GM19467 (cell line): ENCODE measurements around the gene PIF1.
"Not testable (repeated sequence)": the region's sequence is repeated elsewhere in the genome, so short reads cannot be mapped to it uniquely, and the experiment has no call there.

ENCODE experiments used
- ATAC-seq: cut with Tn5 transposase; IDR thresholded peaks from one replicate; pipeline ENCODE4 v1.9.1; 2021; ENCODE audit warnings: mild to moderate bottlenecking, moderate library complexity; ENCODE audit not compliant: unreplicated experiment

PIF1 gene

DNA sequence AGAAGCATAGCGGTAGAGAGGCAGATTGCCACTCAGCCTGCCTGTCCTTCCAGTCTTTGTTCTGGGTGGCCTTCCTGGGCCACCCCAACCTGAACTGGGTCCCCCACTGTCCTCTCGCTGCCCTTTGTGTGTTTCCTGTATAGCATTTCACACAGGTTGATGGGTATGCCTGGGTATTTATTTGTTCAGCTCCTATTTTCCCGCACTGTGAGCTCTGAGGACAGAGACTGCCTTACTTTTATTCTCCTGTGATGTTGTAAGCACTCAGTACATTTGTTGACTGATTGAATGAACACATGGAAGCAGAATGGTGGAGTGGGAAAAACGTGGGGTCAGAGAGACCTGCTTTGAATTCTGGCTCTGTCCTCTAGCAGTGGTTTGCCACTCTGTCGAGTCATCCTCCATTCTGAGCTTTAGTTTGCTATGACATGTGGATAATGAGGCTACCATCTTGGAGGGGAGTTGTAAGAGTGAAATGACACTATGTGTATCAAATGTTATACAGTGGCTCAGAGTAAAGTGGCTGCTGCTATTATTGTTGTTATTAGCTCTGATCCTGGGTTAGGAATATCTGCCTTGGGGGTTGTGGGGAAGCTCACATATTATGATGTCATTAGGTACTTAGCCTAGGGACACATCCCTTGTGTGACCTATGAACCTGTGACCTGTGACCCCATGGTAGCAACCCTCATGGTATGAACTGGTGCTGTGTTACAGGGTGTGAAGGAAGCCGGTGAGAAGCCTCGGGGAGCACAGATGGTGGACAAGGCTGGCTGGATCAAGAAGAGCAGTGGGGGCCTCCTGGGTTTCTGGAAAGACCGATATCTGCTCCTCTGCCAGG, 22.6 kb upstream of the PIF1 start:
- ATAC-seq: no peak

DNA sequence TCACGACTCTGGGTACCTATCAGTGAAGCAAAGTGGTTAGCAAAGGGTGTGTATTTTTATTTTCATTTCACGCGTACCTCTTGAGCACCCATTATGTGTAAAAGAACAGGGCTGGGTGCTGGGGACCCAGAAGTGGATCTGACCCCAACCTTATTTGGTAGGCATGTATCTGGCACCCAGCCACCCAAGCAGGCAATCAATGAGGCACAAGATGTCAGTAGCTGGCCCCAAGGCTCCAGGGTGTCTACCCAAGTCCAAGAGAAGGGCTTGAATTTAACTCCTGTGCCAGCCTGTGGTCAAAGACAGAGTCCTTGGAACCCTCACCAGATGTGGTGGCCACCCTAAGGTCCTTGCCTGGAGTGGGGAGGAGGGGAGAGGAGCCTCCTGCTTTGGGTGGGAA, 22.0 kb upstream of the PIF1 start:
- no peak for ATAC-seq

DNA sequence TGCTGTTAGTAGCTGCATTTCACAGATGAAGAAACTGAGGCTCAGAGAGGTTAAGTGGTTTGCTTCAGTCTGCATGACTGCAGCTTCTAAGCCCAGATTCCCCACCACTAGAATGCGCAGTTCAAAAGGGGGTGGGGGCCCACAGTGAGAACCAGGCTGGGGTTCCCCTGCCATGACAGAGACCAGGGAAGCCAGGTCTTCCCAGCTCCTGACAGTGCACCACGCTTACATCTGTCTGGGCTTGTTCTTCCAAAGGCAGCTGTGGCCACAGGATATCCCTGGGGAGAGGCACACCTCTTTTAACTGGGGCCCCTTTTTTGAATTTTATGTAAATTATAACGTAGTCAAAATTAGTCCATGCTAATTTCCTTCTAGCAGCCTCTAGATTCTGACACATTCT, 21.6 kb upstream of the PIF1 start:
- no peak for ATAC-seq

DNA sequence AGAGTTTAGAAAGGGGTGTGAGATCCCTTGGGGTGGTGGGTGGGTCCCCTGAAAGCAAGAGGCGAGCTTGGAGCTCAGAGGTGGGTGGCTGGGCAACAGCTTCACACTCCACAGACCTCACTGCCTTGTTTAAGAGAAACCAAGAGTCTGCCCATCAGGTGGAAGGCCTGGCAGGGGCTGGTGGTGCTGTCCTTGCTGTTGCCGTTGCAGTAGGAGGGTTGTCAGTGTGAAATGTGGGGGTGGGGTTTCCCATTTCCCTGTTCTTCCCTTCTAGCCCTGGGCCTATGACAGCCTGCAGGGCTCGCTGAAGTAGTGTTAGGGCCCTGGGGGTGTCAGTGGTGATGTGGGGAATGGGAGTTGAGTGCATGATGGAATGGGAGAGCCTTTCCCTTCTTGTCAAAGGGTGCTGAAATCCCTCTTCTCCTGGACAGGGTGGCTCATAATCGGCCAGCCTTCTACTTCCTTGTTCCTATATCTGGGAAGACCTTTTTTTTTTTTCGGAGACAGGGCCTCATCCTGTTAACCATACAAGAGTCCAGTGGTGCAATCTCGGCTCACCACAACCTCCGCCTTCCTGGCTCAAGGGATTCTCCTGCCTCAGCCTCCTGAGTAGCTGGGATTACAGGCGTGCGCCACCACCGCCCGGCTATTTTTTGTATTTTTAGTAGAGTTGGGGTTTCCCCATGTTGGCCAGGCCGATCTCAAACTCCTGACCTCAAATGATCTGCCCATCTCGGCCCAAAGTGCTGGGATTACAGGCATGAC, 20.6 kb upstream of the PIF1 start:
- no peak for ATAC-seq

DNA sequence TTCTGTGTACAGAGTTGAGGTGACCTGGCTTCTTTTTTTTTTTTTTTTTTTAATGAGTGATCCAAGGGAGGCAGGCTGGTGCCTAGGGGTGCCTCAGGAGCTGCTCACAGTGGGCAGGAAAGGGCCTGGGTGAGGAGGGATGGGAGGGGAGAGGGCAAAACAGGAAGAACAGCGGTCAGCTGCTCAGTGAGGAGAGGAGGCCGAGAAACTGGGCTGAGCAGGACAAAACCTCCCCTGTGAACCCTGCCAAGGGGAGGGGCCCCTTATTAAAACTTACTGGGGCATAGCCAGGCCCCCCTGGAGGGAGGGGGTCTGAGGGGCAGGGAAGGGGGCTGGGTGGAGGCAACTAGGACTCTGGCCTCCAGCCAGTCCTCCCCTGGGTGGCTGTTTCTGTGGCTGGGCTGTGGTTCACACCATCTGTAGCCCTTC, 19.8 kb upstream of the PIF1 start:
- ATAC-seq: no peak

DNA sequence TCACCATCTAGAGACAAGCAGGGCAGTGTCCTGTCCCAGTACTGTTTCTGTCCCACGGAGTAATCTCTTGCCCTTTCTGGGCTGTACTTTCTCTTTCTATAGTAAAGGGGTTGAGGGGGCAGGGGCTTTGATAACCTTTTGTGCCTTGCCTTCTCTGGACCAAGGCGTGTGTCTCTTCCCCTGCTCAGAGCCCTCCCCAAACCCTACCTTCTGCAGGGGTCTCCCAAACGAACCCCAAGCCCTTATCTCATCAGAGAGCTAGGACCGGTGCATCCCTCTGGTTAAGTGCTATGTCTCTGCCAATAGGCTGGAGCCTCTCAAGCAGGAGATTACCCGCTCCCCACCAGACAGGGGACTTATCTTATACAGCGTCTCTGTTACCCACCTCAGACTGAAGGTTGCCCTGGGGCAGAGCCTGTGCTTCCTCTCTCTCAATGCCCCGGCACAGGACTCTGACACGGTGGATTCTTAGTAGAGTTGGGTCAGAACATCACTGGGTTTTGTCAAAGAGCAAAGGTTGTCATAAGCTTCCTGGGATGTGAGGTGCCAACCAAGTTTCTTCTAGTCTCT, 19.2 kb upstream of the PIF1 start:
- ATAC-seq: no peak

DNA sequence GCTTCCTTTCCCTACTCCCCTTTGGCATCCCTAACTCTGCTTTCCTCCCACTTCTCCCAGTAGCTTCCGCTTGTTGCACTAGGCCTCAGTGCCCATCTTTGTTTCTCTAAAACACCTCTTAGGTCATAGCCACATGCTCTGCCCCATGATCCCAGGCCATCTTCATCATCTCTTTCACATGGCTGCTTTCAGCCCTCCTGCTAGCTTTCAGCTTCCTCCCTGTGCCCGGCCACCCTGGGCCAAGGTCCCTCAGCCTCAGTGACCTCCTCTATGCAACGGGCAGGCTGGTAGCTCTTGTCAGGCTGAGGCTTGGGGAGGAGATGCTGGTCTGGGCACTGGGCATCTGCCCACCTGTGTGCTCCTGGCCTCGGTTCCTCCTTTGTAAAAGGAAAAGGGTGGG, 18.5 kb upstream of the PIF1 start:
- ATAC-seq: no peak

DNA sequence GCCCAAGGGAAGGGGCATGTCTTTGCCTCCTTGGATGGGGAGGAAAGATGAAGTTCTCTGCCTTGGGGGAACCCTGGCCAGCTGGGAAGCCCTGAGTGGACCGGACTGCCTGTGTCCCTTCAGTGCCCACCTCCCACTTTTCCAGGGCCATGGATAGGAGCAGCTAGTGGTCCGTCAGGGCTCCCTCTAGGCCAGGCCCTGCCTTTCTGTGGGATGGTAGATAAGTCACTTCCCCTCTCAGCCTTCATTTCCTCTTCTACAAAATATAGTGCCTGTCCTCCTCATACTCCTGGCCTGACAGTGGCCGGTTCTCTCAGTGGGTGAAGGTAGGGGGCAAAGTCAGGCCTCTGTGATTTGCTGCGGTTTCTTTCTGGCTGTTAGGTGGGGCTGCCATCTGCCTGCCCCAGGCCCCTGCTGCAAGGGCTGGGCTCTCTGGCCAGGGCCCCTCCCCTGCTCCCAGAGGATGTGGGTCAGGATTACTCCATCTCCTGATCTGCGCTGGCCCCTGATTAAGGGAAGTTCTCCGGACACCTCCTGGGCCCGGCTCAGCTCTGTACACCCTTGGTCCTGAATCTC, 17.6 kb upstream of the PIF1 start:
- ATAC-seq: no peak

DNA sequence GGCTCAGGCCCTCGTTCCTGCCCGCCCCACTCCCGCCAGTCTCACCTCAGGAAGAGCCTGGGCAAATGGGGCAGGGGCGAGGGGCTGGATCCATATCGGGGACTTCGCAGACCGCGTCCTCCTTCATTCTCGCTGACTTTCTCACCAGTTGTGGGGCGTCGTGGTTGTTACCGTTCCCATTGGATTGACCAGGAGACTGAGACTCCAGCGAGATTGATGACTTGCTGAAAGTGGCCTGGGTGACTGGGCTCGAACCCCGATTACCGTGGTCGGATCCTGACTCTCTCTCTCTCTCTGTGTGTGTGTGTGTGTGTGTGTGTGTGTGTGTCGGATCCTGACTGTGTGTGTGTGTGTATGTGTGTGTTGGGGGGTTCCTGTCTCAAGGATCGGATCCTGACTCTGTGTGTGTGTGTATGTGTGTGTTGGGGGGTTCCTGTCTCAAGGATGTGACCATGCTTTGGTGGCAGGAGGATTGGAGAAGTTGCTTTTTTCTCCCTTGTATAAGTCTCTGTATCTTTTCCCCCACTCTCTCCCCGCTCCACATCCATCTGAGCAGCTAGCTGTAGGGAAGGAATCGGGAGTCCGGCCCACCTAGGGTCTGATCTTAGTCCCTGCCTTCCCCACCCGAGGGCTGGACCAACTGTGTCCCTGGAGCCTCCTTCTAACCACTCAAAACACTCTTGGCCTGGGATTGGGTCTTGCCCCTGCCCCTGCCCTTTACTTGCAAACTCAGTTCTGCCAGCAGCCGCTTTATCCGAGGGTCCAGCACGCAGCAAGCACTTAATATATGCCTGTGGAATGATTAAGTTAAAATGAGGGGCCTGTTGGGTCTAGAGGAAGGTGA, 16.9 kb upstream of the PIF1 start:
- no peak for ATAC-seq

DNA sequence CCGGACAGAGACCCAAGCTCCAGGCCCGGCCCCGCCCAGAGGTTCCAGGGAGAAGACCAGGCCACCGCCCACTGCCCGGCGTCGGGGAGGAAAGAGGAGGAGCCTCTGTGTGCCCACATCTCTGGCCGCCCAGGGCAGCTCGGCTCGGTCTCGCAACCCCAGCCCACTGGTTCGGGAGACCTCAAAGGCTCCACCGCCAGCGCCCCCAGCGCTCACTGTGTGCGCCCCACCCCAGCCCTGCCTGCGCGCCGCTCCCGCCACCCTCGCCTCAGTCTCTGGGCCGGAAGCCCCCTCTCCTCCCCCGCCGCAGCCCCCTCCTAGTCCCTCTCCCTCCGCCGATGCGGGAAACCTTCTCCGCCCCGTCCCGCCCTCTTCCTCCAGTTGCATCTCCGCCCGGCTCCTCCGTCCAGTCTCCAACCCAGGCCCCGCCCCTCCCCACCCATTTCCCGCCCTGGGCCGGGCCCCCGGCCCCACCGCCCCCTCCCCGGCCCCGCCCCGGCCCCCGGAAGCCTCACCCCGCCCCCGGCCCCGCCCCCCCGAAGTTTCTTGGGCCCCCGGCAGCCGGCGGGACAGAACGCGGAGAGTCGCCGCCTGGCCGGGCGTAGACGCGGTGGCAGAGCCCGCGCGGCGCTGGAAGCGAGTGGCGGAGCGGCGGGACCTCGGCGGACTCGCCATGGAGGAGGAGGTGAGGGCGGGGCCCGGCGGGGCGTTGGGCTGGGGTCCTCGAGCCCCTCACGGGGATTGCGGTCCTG, 16.1 kb upstream of the PIF1 start, which contains the start of gene PLEKHO2:
Gene PLEKHO2 (plus strand): TSS at position 572 of the 752 bp plus-strand sequence. CDS start 102 bp downstream, at position 674.
- peak; percentile 46 for ATAC-seq

DNA sequence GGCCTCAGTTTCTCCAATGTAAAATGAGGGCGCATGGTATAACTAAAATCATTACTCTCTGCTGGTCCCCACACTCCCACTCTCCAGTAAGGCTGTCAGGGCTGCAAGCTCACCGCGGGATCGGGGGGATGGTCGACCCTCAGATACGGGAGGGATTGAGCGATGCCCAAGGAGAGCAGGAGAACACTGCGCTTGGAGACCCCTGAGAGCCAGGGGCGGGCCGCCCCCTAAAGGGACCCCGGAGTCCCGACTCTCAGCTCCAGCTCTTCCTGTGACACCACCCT, 15.6 kb upstream of the PIF1 start:
- no peak for ATAC-seq

DNA sequence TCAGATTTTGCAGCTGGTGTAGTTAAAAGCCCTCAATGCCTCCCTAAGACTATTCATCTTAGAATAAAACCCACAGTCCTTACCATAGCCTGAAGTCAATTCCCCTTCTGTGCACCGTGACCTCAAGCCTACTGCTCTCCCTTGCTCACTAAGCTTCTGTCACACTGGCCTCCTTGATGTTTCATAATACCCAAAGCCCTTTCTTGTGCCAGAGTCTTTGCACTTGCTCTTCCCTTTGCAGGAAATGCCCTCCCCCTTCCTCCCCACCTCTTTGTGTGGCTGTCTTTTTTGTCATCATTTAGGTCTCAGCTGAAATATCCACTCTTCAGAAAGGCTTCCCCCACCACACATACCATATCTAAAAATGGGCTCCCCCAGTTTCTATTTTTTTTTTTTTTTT, 12.1 kb upstream of the PIF1 start:
- ATAC-seq: no peak

DNA sequence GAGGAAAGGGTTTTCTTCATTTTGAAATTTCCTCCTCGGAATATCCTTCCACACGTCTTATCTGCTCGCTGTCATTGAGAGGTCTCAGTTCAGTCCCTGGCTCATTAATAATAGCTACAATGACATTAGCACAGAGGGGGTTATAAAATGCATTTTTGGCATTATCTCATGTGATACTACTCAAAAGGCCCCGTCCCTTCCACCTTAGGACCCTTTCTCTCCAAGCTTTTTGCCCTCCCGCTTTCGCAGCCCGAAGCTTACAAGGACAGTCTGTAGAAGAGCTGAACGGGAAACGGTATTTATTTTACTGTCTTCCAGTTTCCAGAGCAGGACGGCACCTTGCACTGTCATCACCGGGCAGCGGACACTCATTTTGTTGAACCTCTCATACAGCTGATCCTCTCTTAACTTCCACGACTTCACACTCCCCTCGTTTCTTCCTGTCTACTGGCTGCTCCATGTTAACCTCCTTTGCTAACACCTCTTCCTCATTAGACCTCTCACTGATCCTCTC, 10.6 kb upstream of the PIF1 start:
- no peak for ATAC-seq

DNA sequence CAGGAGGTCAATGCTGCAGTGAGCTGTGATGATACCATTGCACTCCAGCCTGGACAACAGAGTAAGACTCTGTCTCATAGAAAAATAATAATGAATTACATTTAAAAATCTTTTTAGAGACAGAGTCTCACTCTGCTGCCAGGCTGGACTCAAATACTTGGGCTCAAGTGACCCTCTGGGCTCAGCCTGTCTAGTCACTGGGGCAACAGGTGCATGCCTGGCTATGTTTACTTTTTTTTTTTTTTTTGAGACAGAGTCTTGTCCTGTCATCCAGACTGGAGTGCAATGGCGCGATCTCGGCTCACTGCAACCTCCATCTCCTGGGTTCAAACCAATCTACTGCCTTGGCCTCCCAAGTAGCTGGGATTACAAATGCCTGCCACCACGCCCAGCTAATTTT, 8.2 kb upstream of the PIF1 start:
- no peak for ATAC-seq

DNA sequence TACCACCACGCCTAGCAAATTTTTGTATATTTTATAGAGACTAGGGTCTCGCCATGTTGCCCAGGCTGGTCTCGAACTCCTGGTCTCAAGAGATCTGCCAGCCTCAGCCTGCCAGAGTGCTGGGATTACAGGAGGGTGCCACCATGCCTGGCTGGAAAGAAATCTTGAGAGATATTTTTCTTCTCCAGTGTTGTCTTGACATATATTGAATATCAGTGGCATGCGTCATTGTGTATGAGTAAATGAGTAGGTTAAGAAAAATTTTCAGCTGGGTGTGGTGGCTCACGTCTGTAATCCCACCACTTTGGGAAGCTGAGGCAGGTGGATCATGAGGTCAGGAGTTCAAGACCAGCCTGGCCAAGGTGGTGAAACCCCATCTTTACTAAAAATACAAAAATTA, 3.5 kb upstream of the PIF1 start:
- no peak for ATAC-seq

DNA sequence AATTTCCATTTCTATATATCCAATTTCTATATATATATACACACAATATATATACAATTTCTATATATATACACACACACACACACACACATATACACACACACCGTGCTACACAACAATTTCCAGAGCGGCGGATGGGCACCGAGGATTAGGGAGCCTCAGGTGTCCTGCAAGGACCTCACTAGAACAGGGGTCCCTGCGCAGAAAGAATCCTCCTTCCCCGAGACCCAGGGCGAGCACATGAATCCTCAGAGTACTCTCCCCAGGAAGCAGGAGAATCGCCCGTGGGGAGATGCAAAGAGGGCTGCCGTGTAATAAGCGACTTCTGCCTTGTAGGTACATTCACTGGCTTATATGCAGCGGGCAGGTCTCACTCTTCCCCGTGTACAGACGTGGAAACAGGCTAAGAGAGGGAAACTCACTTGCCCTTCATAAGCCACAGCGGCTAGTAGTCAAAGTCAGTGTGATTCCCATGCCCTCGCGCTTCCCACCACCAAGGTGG, 467 bp downstream of the PIF1 start:
- ATAC-seq: no peak

DNA sequence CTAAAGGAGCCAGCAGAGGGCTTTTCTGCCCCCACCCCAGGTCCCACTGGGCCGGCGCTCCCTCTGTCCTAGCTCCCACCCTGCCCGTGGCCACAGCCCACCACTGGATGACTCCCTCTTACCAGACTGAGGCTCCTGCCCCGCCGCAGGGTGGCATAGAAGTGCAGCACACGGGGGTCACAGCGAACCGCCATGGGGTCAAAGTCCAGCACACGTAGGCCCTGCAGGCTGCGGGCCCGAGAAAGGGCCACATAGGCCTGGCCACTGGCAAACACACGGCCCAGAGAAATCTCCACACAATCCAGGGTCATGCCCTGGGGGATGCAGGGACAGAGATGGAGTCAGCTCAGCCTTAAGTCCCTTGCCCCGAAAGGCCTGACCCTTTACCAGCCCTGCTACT, 9.0 kb downstream of the PIF1 start:
- no peak for ATAC-seq

DNA sequence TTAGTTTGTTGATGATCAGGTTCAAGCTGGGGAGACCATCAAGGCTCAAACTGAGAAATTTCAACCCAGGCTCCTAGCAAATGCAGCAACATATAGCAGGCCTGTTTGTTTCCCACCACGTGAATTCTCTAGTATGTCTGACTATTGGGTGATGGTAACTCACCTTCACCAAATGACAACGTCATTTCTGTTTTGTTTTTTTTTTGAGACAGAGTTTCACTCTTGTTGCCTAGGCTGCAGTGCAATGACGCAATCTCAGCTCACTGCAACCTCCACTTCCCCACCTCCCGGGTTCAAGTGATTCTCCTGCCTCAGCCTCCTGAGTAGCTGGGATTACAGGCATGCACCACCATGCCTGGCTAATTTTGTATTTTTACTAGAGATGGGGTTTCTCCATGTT, 10.5 kb downstream of the PIF1 start:
- ATAC-seq: not testable (repeated sequence)

DNA sequence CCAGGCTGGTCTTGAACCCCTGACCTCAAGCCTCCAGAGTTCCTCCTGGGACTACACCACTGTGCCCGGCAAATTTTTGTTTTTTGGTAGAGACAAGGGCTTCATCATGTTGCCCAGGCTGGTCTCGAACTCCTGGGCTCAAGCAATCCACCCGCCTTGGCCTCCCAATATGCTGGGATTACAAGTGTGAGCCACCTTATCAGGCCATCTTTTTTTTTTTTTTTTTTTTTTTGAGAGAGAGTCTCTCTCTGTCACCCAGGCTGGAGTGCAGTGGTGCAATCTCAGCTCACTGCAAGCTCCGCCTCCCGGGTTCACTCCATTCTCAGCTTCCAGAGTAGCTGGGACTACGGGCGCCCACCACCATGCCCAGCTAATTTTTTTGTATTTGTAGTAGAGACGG, 11.2 kb downstream of the PIF1 start:
- ATAC-seq: not testable (repeated sequence)

DNA sequence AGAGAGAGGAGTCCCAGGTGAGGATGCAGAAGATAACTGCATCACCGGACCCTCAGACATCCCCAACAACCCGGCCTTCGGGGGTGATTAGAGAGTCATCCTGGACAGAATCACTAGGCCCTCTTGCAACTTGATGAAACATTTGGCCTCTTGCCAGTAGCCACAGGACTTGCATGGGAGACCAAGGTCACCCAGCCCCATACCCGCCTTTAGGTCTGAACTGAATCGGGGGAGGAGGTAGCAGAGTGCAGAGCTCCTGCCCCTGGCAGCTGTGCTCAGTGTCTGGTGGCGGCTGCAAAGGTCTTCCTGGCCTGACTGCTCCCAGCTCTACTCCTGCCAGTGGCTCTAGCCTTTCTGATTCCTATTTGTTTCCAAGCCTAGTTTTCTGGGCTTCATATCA, 12.4 kb downstream of the PIF1 start:
- ATAC-seq: no peak
